ENCODE measurements around the gene UCHL5.
"Not testable (repeated sequence)": the region's sequence is repeated elsewhere in the genome, so short reads cannot be mapped to it uniquely, and the experiment has no call there.

UCHL5 gene

GRCh38 chr1:193005785-193006184 lies 53.4 kb downstream of the UCHL5 start:
- DNase-seq = no peak

GRCh38 chr1:192998536-192998935 lies 60.6 kb downstream of the UCHL5 start:
- no peak for DNase-seq

- no peak for DNase-seq
Measured at GRCh38 chr1:192994141-192994540, 65.0 kb downstream of the UCHL5 start.

- no peak for DNase-seq
Measured at GRCh38 chr1:192993426-192994085, 65.6 kb downstream of the UCHL5 start.

- not testable (repeated sequence) for DNase-seq
Measured at GRCh38 chr1:192986748-192987334, 72.3 kb downstream of the UCHL5 start.

- no peak for DNase-seq
Measured at GRCh38 chr1:192986110-192986747, 72.9 kb downstream of the UCHL5 start.

GRCh38 chr1:192984080-192984479 lies 75.1 kb downstream of the UCHL5 start:
- DNase-seq = no peak

- no peak for DNase-seq
Measured at GRCh38 chr1:192983349-192983980, 75.7 kb downstream of the UCHL5 start.

- DNase-seq = no peak
Measured at GRCh38 chr1:192980856-192981255, 78.3 kb downstream of the UCHL5 start.

- DNase-seq = not testable (repeated sequence)
Measured at GRCh38 chr1:192980334-192980733, 78.8 kb downstream of the UCHL5 start.

GRCh38 chr1:192979542-192979941 lies 79.6 kb downstream of the UCHL5 start:
- no peak for DNase-seq

- DNase-seq = no peak
Measured at GRCh38 chr1:192978195-192978710, 80.9 kb downstream of the UCHL5 start.

- peak; percentile 38 for DNase-seq
Measured at GRCh38 chr1:192977089-192977706, 82.0 kb downstream of the UCHL5 start.

GRCh38 chr1:192976576-192976975 lies 82.6 kb downstream of the UCHL5 start:
- no peak for DNase-seq

GRCh38 chr1:192974701-192975100 lies 84.5 kb downstream of the UCHL5 start:
- no peak for DNase-seq

- no peak for DNase-seq
Measured at GRCh38 chr1:192973988-192974387, 85.2 kb downstream of the UCHL5 start.

- DNase-seq = no peak
Measured at GRCh38 chr1:192973202-192973601, 86.0 kb downstream of the UCHL5 start.

- no peak for DNase-seq
Measured at GRCh38 chr1:192969091-192969490, 90.1 kb downstream of the UCHL5 start.

GRCh38 chr1:192968323-192968722 lies 90.8 kb downstream of the UCHL5 start:
- DNase-seq = no peak

- no peak for DNase-seq
Measured at GRCh38 chr1:192967901-192968300, 91.3 kb downstream of the UCHL5 start.

GRCh38 chr1:192967211-192967877 lies 91.8 kb downstream of the UCHL5 start:
- no peak for DNase-seq

- DNase-seq = no peak
Measured at GRCh38 chr1:192966073-192966472, 93.1 kb downstream of the UCHL5 start.

- no peak for DNase-seq
Measured at GRCh38 chr1:192962901-192963300, 96.3 kb downstream of the UCHL5 start.

All from NCI-H1105 (cell line).